Lower leg skin (tissue), 3 donors: ENCODE measurements around the gene MMEL1.

Source experiments
- POLR2A ChIP-seq, 2 donors: fragments of 450-650 bp; IDR thresholded peaks; one replicate each; pipeline ENCODE4 v1.6.1; 2016 to 2017; ENCODE audit warnings: antibody characterized with exemption in 2 of 2, mild to moderate bottlenecking in 1 of 2, moderate library complexity in 1 of 2
- TF ChIP-seq, protein P1 (sequence below), 3 donors: fragments of 450-650 bp; IDR thresholded peaks; one replicate each; pipeline ENCODE4 v1.5.1; 2016; ENCODE audit warnings: antibody characterized with exemption in 3 of 3, mild to moderate bottlenecking in 3 of 3, moderate library complexity in 2 of 3

- TF ChIP-seq, protein P1, sequence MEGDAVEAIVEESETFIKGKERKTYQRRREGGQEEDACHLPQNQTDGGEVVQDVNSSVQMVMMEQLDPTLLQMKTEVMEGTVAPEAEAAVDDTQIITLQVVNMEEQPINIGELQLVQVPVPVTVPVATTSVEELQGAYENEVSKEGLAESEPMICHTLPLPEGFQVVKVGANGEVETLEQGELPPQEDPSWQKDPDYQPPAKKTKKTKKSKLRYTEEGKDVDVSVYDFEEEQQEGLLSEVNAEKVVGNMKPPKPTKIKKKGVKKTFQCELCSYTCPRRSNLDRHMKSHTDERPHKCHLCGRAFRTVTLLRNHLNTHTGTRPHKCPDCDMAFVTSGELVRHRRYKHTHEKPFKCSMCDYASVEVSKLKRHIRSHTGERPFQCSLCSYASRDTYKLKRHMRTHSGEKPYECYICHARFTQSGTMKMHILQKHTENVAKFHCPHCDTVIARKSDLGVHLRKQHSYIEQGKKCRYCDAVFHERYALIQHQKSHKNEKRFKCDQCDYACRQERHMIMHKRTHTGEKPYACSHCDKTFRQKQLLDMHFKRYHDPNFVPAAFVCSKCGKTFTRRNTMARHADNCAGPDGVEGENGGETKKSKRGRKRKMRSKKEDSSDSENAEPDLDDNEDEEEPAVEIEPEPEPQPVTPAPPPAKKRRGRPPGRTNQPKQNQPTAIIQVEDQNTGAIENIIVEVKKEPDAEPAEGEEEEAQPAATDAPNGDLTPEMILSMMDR (IDR thresholded peaks at IDR 0.05) = no peak
- no peak for TF ChIP-seq POLR2A (IDR thresholded peaks at IDR 0.05)
These were observed 65.6 kb downstream of the MMEL1 start for GRCh38 chr1:2567083-2567679.
